Mammary epithelial cell (primary cell): Measurements from ENCODE around the gene LYRM9.
"Not testable (repeated sequence)": the region's sequence is repeated elsewhere in the genome, so short reads cannot be mapped to it uniquely, and the experiment has no call there.

Experiments used
- EZH2 ChIP-seq: IDR thresholded peaks from 2 replicates; pipeline ENCODE4 v1.6.1; 2012; ENCODE audit warnings: low read length, inconsistent platforms, borderline replicate concordance
- TF ChIP-seq, protein P1 (sequence below), 2 donors: IDR thresholded peaks in 1 of 2; conservative IDR thresholded peaks in 1 of 2; 2 replicates each; pipeline ENCODE4 v1.5.1; 2011 to 2012; ENCODE audit warnings: inconsistent platforms in 2 of 2, low read length in 2 of 2, mild to moderate bottlenecking in 2 of 2, control low read depth in 1 of 2, low read depth in 1 of 2; ENCODE audit not compliant: insufficient read depth in 1 of 2; ENCODE audit errors: extremely low read depth in 1 of 2

- TF ChIP-seq, protein P1, sequence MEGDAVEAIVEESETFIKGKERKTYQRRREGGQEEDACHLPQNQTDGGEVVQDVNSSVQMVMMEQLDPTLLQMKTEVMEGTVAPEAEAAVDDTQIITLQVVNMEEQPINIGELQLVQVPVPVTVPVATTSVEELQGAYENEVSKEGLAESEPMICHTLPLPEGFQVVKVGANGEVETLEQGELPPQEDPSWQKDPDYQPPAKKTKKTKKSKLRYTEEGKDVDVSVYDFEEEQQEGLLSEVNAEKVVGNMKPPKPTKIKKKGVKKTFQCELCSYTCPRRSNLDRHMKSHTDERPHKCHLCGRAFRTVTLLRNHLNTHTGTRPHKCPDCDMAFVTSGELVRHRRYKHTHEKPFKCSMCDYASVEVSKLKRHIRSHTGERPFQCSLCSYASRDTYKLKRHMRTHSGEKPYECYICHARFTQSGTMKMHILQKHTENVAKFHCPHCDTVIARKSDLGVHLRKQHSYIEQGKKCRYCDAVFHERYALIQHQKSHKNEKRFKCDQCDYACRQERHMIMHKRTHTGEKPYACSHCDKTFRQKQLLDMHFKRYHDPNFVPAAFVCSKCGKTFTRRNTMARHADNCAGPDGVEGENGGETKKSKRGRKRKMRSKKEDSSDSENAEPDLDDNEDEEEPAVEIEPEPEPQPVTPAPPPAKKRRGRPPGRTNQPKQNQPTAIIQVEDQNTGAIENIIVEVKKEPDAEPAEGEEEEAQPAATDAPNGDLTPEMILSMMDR (conservative IDR thresholded peaks at IDR 0.05 in 1 of 2, IDR thresholded peaks at IDR 0.05 in 1 of 2; ENCODE audit: extremely low read depth in 1 of 2, insufficient read depth in 1 of 2, low read depth in 1 of 2, low read length in 2 of 2) = not testable (repeated sequence)
- TF ChIP-seq EZH2 = not testable (repeated sequence)
Measured at GRCh38 chr17:27829888-27830287, 63.3 kb downstream of the LYRM9 start.
